Activated B cell treated with CpG ODN at 0.5 μM for 24 hours (primary cell): Measurements from ENCODE around the gene CAPN8. TPM values are rescaled to one million over a fixed set of nuclear protein-coding genes. Genes with fewer than 3 reads are reported as not detected.

ENCODE experiments used
- ATAC-seq: fragments of 200-7000 bp; cut with Tn5 transposase; one replicate; pipeline ENCODE4 v1.10.0; 2021; ENCODE audit warnings: low read depth, mild to moderate bottlenecking, moderate library complexity
- CTCF ChIA-PET: fragments of 350-600 bp; sonication (Branson Sonifier 250); formaldehyde crosslinking; loops from one replicate; lab custom pipeline; 2021; ENCODE audit warnings: antibody characterized with exemption; lab: Charles Lee
- POLR2A ChIA-PET: fragments of 350-600 bp; sonication (Branson Sonifier 250); formaldehyde crosslinking; loops from one replicate; lab custom pipeline; 2021; ENCODE audit warnings: antibody characterized with exemption; lab: Charles Lee
- DNase-seq: peaks from one replicate; pipeline ENCODE4 v3.0.0; 2022
- H3K27ac Mint-ChIP-seq: one replicate; pipeline ENCODE4 v1.8.0; 2020; ENCODE audit warnings: mixed read lengths
- H3K27me3 Mint-ChIP-seq: one replicate; pipeline ENCODE4 v1.8.0; 2021; ENCODE audit warnings: mixed read lengths
- H3K36me3 Mint-ChIP-seq: one replicate; pipeline ENCODE4 v1.8.0; 2021; ENCODE audit warnings: low read depth, mixed read lengths
- H3K4me1 Mint-ChIP-seq: one replicate; pipeline ENCODE4 v1.8.0; 2021; ENCODE audit warnings: mixed read lengths
- H3K4me3 Mint-ChIP-seq: one replicate; pipeline ENCODE4 v1.8.0; 2020; ENCODE audit warnings: mild to moderate bottlenecking, mixed read lengths
- H3K9me3 Mint-ChIP-seq: one replicate; pipeline ENCODE4 v1.8.0; 2020; ENCODE audit warnings: mixed read lengths
- intact Hi-C: fragments of 100-400 bp; cut with micrococcal nuclease; formaldehyde crosslinking; loops from one replicate; pipeline ENCODE4 v1.15.1; 2024
- total RNA-seq: library from RNA; stranded (reverse); gene quantifications from 2 replicates; pipeline ENCODE4 v1.2.3, GENCODE V29; 2022
- TF ChIP-seq, protein P1 (sequence below): fragments of 200-600 bp; IDR thresholded peaks from one replicate; pipeline ENCODE4 v1.8.0; 2022; ENCODE audit warnings: antibody characterized with exemption, mild to moderate bottlenecking

The CAPN8 gene
- total RNA-seq, 1 donor from 2014 or later = not detected

DNA sequence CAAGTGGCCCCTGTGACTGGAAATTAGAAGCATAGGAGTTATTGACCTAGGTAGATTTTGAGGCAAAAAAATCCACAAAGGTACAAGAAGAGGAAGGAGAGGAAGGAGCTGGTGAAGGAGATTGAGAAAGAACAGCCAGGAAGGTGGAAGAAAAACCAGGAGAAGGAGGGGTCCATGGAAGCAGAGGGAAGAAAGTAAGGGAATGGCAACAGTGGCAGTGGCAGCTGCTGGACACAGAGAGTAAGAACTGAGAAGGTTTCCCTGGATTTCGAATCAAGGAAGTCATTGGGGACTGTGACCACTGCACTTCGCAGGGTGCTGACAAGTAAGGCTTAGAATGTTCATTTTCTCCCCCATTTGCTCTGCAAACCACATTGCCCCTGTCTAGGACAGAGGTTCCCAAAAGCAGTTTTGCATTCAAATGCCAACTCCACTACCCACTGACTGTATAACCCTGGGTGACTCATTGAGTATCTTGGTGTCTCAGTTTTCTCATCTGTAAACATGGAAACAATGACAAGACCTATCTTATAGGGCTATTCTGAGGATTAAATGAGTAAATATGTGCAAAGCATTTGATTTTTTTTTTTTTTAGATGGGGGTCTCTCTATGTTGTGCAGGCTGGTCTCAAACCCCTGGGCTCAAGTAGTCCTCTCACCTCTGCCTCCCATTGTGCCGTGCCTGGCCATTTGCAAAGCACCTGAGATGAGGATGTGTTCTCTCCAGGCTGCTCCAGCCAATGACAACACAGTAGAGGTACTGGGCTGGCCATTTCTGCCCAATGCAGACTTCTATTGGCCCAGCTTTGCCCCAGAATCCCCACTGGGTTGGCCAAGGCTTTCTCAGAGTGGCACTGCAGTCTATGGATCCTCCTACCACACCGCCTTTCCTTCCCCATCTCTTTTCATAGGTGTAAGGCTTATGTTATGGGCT lies 37.5 kb upstream of the CAPN8 start:
- DNase-seq (no peak), ATAC-seq (no peak)
- H3K27ac Mint-ChIP-seq = no peak overlapping the region
- ChIA-PET CTCF (interaction anchor here (0.6 to 1.9 kb wide), 2 partner anchors 10 to 46 kb away, joined by 4 to 9 read pairs; no protein-coding TSS in a partner anchor), POLR2A (no interaction called here)
- no peaks in the 10 kb centered on the region for H3K36me3 Mint-ChIP-seq
- TF ChIP-seq, protein P1, sequence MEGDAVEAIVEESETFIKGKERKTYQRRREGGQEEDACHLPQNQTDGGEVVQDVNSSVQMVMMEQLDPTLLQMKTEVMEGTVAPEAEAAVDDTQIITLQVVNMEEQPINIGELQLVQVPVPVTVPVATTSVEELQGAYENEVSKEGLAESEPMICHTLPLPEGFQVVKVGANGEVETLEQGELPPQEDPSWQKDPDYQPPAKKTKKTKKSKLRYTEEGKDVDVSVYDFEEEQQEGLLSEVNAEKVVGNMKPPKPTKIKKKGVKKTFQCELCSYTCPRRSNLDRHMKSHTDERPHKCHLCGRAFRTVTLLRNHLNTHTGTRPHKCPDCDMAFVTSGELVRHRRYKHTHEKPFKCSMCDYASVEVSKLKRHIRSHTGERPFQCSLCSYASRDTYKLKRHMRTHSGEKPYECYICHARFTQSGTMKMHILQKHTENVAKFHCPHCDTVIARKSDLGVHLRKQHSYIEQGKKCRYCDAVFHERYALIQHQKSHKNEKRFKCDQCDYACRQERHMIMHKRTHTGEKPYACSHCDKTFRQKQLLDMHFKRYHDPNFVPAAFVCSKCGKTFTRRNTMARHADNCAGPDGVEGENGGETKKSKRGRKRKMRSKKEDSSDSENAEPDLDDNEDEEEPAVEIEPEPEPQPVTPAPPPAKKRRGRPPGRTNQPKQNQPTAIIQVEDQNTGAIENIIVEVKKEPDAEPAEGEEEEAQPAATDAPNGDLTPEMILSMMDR = no peak
- H3K9me3 Mint-ChIP-seq = no peaks in the 10 kb centered on the region
- intact Hi-C loops = no loop called here
- peaks cover 13% of the 10 kb centered on the region for H3K27me3 Mint-ChIP-seq
- H3K4me3 Mint-ChIP-seq = no peak overlapping the region
- H3K4me1 Mint-ChIP-seq = peaks cover 6% of the 10 kb centered on the region

DNA sequence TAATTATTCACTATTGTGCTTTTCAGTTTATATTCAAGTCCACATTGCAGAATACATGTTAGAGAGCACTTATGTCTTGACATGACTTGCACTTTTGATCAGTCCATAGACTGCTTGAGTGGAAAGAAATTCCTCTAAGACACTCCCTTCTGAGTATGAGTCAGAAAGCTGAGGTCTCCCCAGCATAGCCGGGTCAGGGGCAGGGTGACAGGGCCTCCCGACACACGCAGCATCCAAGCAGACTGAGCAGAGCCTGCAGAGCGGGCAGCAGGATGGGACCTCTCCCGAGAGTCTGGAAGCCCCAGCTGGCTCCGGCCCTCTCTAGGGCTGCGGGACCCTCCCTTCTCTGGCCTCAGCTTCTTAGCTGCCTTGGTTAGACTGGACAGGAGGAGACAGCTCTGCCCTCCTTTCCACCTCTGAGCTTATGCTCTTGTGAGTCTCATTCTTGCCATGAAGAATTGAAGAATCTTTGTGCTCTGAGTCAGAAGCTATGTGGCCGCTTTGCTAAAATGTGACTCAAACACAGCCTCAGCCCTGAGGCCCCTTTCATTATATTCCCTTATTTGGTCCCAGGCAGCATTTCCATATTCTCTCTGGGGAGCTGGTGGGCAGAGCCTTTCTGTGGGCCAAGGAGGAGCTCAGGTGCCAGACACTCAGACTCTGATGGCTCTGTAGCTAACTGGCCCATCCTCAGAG lies 35.6 kb upstream of the CAPN8 start:
- H3K27me3 Mint-ChIP-seq = peaks cover 13% of the 10 kb centered on the region
- ATAC-seq (no peak), DNase-seq (no peak)
- H3K4me1 Mint-ChIP-seq = peaks cover 9% of the 10 kb centered on the region
- TF ChIP-seq, protein P1 = no peak
- POLR2A ChIA-PET = interaction anchor here (1.0 kb wide), 1 partner anchor 16 kb away, joined by 3 read pairs; no protein-coding TSS in a partner anchor
- no peaks in the 10 kb centered on the region for H3K9me3 Mint-ChIP-seq
- H3K4me3 Mint-ChIP-seq = no peak overlapping the region
- H3K27ac Mint-ChIP-seq = no peak overlapping the region
- no peaks in the 10 kb centered on the region for H3K36me3 Mint-ChIP-seq
- intact Hi-C loops = no loop called here
- CTCF ChIA-PET = interaction anchor here (4.2 kb wide), 1 partner anchor 47 kb away, joined by 94 read pairs; no protein-coding TSS in a partner anchor

DNA sequence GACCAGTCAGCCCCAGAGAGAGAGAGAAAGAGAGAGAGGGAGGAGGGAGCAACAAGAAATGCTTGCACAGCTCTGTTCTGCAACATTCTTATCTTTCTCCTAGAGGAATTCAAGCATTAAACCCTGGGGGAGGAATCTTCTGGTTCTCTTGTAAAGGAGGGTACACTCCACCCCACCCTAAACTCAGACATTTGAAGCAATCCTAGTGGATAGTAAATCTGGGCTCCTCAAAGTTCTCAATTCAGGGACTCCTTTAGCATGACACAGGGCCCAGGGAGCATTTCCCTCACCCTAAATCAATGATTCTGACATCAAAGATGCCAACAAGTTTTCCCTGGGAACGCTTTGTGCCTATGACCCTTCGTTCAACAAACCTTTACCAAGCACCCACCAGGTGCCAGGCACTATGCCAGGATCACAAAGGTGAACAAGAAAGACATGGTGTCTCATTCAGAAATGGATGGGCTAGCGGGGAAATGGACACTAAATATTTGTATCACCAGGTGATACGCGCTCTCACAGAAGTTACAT lies 35.0 kb upstream of the CAPN8 start:
- TF ChIP-seq, protein P1 = no peak
- POLR2A ChIA-PET = interaction anchor here (1.0 kb wide), 1 partner anchor 17 kb away, joined by 3 read pairs; no protein-coding TSS in a partner anchor
- Mint-ChIP-seq H3K27ac (no peak overlapping the region), H3K27me3 (peaks cover 13% of the 10 kb centered on the region), H3K9me3 (no peaks in the 10 kb centered on the region), H3K4me1 (peaks cover 9% of the 10 kb centered on the region), H3K4me3 (no peak overlapping the region), H3K36me3 (no peaks in the 10 kb centered on the region)
- no peak for ATAC-seq
- CTCF ChIA-PET = interaction anchor here (4.2 kb wide), 1 partner anchor 48 kb away, joined by 94 read pairs; no protein-coding TSS in a partner anchor
- no peak for DNase-seq
- intact Hi-C loops = no loop called here

DNA sequence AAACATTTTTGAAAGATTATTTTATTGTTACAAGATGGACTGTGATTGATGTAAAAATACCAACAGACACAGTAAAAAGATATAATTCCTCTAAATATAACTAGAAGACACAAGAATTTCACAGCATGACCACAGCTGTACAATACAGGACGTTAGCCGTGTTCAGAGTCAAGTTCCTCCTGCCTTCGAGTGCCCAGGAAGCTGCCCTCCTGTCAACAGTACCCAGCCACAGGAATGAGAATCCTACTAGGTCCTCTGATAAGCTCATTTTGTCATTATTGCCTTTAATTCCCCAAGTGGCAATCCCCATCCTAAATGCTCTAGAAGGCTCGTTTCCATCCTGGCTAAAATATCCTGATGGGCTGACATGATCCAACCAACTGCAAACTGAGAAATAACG lies 30.4 kb upstream of the CAPN8 start:
- no peak for DNase-seq
- intact Hi-C loops = loop anchor here (1.0 to 5.0 kb wide), 2 partner anchors 151 to 904 kb away; partner anchors contain the start of gene TP53BP2
- H3K4me3 Mint-ChIP-seq = no peak overlapping the region
- ChIA-PET CTCF (interaction anchor here (0.7 to 3.3 kb wide), 9 partner anchors 9 to 903 kb away, joined by 3 to 39 read pairs (median 4); no protein-coding TSS in a partner anchor), POLR2A (no interaction called here)
- H3K4me1 Mint-ChIP-seq = peaks cover 6% of the 10 kb centered on the region
- H3K27me3 Mint-ChIP-seq = no peaks in the 10 kb centered on the region
- ATAC-seq = no peak
- TF ChIP-seq, protein P1 = no peak
- H3K9me3 Mint-ChIP-seq = no peaks in the 10 kb centered on the region
- H3K36me3 Mint-ChIP-seq = no peaks in the 10 kb centered on the region
- H3K27ac Mint-ChIP-seq = no peak overlapping the region
